Measurements from ENCODE around the gene CINP. TPM values are rescaled to one million over a fixed set of nuclear protein-coding genes. Genes with fewer than 3 reads are reported as not detected.

The CINP gene
- total and polyA plus RNA-seq, 2 of the 8 experiments (the other 6 are each of a cell fraction or from before 2014, with no cell fraction given) = 47.8 to 51.6 TPM

GRCh38 chr14:102353126-102353619, 9.5 kb downstream of the CINP start:
- H3K14ac ChIP-seq (ENCODE audit: insufficient read length) = no peak overlapping the region
- H3K27ac ChIP-seq (ENCODE audit: low read depth, low read length) = no peak overlapping the region
- H3K9ac ChIP-seq (replicated peaks in 1 of 4; ENCODE audit: extremely low read depth in 1 of 4, low read depth in 3 of 4, low read length in 3 of 4) = no peak overlapping the region
- CTCF ChIA-PET (ENCODE audit: partially characterized antibody) = interaction anchor here (1.5 kb wide), 1 partner anchor 16 kb away, joined by 3 read pairs; no protein-coding TSS in a partner anchor
- H3K9me3 ChIP-seq (ENCODE audit: insufficient read depth in 2 of 2, low read depth in 1 of 2, low read length in 1 of 2) = no peaks in the 10 kb centered on the region
- no peak overlapping the region for H3K23ac ChIP-seq (ENCODE audit: insufficient read length)
- no peak overlapping the region for H2AK5ac ChIP-seq (ENCODE audit: low read depth, low read length)
- no peak overlapping the region for H3K56ac ChIP-seq (replicated peaks; ENCODE audit: insufficient read length, low read depth, low read length)
- TF ChIP-seq POLR2AphosphoS5 (IDR thresholded peaks at IDR 0.05; ENCODE audit: low read depth, low read length) = no peak
- no peak overlapping the region for H2BK20ac ChIP-seq (ENCODE audit: low read length)
- no peak overlapping the region for H3K18ac ChIP-seq (ENCODE audit: extremely low read depth, low read length)
- no peak for DNase-seq (ENCODE audit: low read depth in 1 of 2, low spot score in 2 of 2)
- no peak overlapping the region for H4K91ac ChIP-seq (replicated peaks; ENCODE audit: insufficient read length, low read length)
- H4K8ac ChIP-seq (ENCODE audit: extremely low read depth, insufficient read depth, low read length) = no peak overlapping the region
- H3K27me3 ChIP-seq (replicated peaks in 1 of 4; ENCODE audit: control insufficient read depth in 3 of 4, extremely low read depth in 1 of 4, insufficient read depth in 3 of 4, low read length in 3 of 4) = no peaks in the 10 kb centered on the region
- H3K79me1 ChIP-seq (ENCODE audit: low read depth, low read length) = no peaks in the 10 kb centered on the region
- H3K4ac ChIP-seq (replicated peaks; ENCODE audit: insufficient read length, low read depth, low read length) = no peak overlapping the region
- no peak overlapping the region for H4K5ac ChIP-seq (ENCODE audit: insufficient read length, low read depth, low read length)
- no peak overlapping the region for H2AFZ ChIP-seq (ENCODE audit: low read length)
- H2BK5ac ChIP-seq (ENCODE audit: low read depth, low read length) = no peak overlapping the region
- H2BK15ac ChIP-seq (ENCODE audit: low read length) = no peak overlapping the region
- peaks cover 2 to 30% (median 17%) of the 10 kb centered on the region in 4 experiments; a peak in 6 of 8 replicates for H3K36me3 ChIP-seq (ENCODE audit: control insufficient read depth in 2 of 4, insufficient read depth in 4 of 4, low read length in 3 of 4)
- no peaks in the 10 kb centered on the region for H3K4me1 ChIP-seq (replicated peaks in 1 of 4; ENCODE audit: control insufficient read depth in 3 of 4, insufficient read depth in 4 of 4, low read length in 3 of 4)
- no peak overlapping the region for H2BK120ac ChIP-seq (replicated peaks; ENCODE audit: low read depth, low read length)
- no peaks in the 10 kb centered on the region for H3K79me2 ChIP-seq (ENCODE audit: control insufficient read depth in 1 of 2, insufficient read depth in 2 of 2, low read length in 2 of 2)
- POLR2A ChIA-PET (ENCODE audit: partially characterized antibody) = interaction anchor here (1.3 kb wide), 1 partner anchor 14 kb away, joined by 5 read pairs; no protein-coding TSS in a partner anchor
- FAIRE-seq = no peak
- H3K4me3 ChIP-seq (ENCODE audit: extremely low read depth in 1 of 4, insufficient read depth in 2 of 4, low read depth in 3 of 4, low read length in 4 of 4) = no peak overlapping the region
- H3K4me2 ChIP-seq (ENCODE audit: insufficient read depth in 1 of 2, low read depth in 2 of 2, low read length in 2 of 2) = no peak overlapping the region
- whole genome bisulfite sequencing, 2 experiments (ENCODE audit: extremely low coverage in 1 of 2, insufficient coverage in 1 of 2, insufficient read length in 1 of 2, insufficient replicate concordance in 2 of 2, low coverage in 1 of 2, low lambda C conversion rate in 2 of 2, missing lambda C conversion rate in 1 of 2) = 95% methylated on average over 8 of the region's 8 CpGs; no CpG with 5 or more reads in 1 of the 2 experiments
- H2BK12ac ChIP-seq (ENCODE audit: low read depth, low read length) = no peak overlapping the region
- H4K20me1 ChIP-seq (replicated peaks in 1 of 2; ENCODE audit: control insufficient read depth in 1 of 2, insufficient read depth in 2 of 2, low read length in 2 of 2) = no peaks in the 10 kb centered on the region
- H3K23me2 ChIP-seq (ENCODE audit: low read depth, low read length) = no peaks in the 10 kb centered on the region
